ENCODE data around the gene PHF12. TPM values are rescaled to one million over a fixed set of nuclear protein-coding genes. Genes with fewer than 3 reads are reported as not detected.

Gene PHF12
- total RNA-seq, 2 experiments from 2014 or later = 45.7 to 52.6 TPM

GRCh38 chr17:28885951-28886350 is 65.4 kb downstream of the PHF12 start:
- no peak for ATAC-seq
- H3K27ac Mint-ChIP-seq = no peak overlapping the region
- DNase-seq = no peak
- peaks cover 20% of the 10 kb centered on the region for H3K4me1 Mint-ChIP-seq (ENCODE audit: low read depth)
- peaks cover 9% of the 10 kb centered on the region for H3K36me3 Mint-ChIP-seq (ENCODE audit: low read depth)
- ChIA-PET POLR2A (no interaction called here), CTCF (no interaction called here)
- H3K9me3 Mint-ChIP-seq = no peaks in the 10 kb centered on the region
- intact Hi-C loops (cut with micrococcal nuclease) = no loop called here
- H3K4me3 Mint-ChIP-seq = no peak overlapping the region
- H3K27me3 Mint-ChIP-seq = no peaks in the 10 kb centered on the region
- no peak for TF ChIP-seq CTCF (IDR thresholded peaks at IDR 0.05)

GRCh38 chr17:28885363-28885762 is 66.0 kb downstream of the PHF12 start:
- CTCF ChIA-PET = no interaction called here

GRCh38 chr17:28883967-28884702 is 67.2 kb downstream of the PHF12 start:
- no peaks in the 10 kb centered on the region for H3K9me3 Mint-ChIP-seq
- peaks cover 15% of the 10 kb centered on the region for H3K36me3 Mint-ChIP-seq (ENCODE audit: low read depth)
- intact Hi-C loops (cut with micrococcal nuclease) = no loop called here
- no peak overlapping the region for H3K4me3 Mint-ChIP-seq
- no peaks in the 10 kb centered on the region for H3K27me3 Mint-ChIP-seq
- no peak for TF ChIP-seq CTCF (IDR thresholded peaks at IDR 0.05)
- DNase-seq (no peak), ATAC-seq (no peak)
- ChIA-PET POLR2A (no interaction called here), CTCF (no interaction called here)
- peaks cover 11% of the 10 kb centered on the region for H3K4me1 Mint-ChIP-seq (ENCODE audit: low read depth)
- peak overlapping the region; percentile 8 for H3K27ac Mint-ChIP-seq

More at GRCh38 chr17:28885363-28885762, 66.0 kb downstream of the PHF12 start:
- Mint-ChIP-seq H3K27me3 (no peaks in the 10 kb centered on the region), H3K4me3 (no peak overlapping the region), H3K9me3 (no peaks in the 10 kb centered on the region), H3K4me1 (ENCODE audit: low read depth) (peaks cover 16% of the 10 kb centered on the region), H3K36me3 (ENCODE audit: low read depth) (peaks cover 8% of the 10 kb centered on the region), H3K27ac (no peak overlapping the region)
- TF ChIP-seq CTCF (IDR thresholded peaks at IDR 0.05) = no peak
- DNase-seq (no peak), ATAC-seq (no peak)
- POLR2A ChIA-PET = interaction anchor here (0.5 kb wide), 1 partner anchor 9 kb away, joined by 4 read pairs; no protein-coding TSS in a partner anchor
- intact Hi-C loops (cut with micrococcal nuclease) = no loop called here

GRCh38 chr17:28882154-28882895 is 69.0 kb downstream of the PHF12 start:
- ChIA-PET POLR2A (interaction anchor here (0.8 to 4.2 kb wide), 4 partner anchors 10 to 122 kb away, joined by 3 to 22 read pairs (median 6); no protein-coding TSS in a partner anchor), CTCF (interaction anchor here (1.1 to 2.0 kb wide), 9 partner anchors 10 to 235 kb away, joined by 3 to 7 read pairs (median 3); no protein-coding TSS in a partner anchor)
- no peaks in the 10 kb centered on the region for H3K9me3 Mint-ChIP-seq
- DNase-seq (no peak), ATAC-seq (no peak)
- no peak overlapping the region for H3K4me3 Mint-ChIP-seq
- no peak for TF ChIP-seq CTCF (IDR thresholded peaks at IDR 0.05)
- peaks cover 22% of the 10 kb centered on the region for H3K36me3 Mint-ChIP-seq (ENCODE audit: low read depth)
- H3K27ac Mint-ChIP-seq = no peak overlapping the region
- no peaks in the 10 kb centered on the region for H3K27me3 Mint-ChIP-seq
- peaks cover 12% of the 10 kb centered on the region for H3K4me1 Mint-ChIP-seq (ENCODE audit: low read depth)
- intact Hi-C loops (cut with micrococcal nuclease) = no loop called here
